Left colon (tissue), 2 donors: ENCODE data around the gene RAB40C. TPM values are rescaled to one million over a fixed set of nuclear protein-coding genes. Genes with fewer than 3 reads are reported as not detected.

Experiments used
- ATAC-seq: fragments of 200-7000 bp; cut with Tn5 transposase; one replicate; pipeline ENCODE4 v1.9.1; 2020; ENCODE audit warnings: mild to moderate bottlenecking, moderate library complexity
- DNase-seq, 2 donors: peaks; one replicate each; pipeline ENCODE4 v3.0.0-alpha.2; 2020
- intact Hi-C, 2 donors: fragments of 100-400 bp; cut with DNase I in 1 of 2; cut with micrococcal nuclease in 1 of 2; formaldehyde crosslinking; loops; one replicate each; pipeline versions ENCODE4 v1.11.2 to v1.14.0; 2022; cut with DNase I, micrococcal nuclease
- total RNA-seq, 2 donors: library from RNA; stranded (reverse); fragmentation: NEBNext Ultra II Directional; extraction: Animal tissue kit (Norgen Biotek cat#: 25700); gene quantifications; one replicate each; pipeline ENCODE4 v1.2.1, GENCODE V29; 2021
- donor health status: DM: no; HTN: no; CAD: no.
- donor health status: DM: yes; HTN: yes; CAD: no.

Gene RAB40C
- total RNA-seq, 2 donors from 2014 or later, result 38.2 to 43.4 TPM

DNA sequence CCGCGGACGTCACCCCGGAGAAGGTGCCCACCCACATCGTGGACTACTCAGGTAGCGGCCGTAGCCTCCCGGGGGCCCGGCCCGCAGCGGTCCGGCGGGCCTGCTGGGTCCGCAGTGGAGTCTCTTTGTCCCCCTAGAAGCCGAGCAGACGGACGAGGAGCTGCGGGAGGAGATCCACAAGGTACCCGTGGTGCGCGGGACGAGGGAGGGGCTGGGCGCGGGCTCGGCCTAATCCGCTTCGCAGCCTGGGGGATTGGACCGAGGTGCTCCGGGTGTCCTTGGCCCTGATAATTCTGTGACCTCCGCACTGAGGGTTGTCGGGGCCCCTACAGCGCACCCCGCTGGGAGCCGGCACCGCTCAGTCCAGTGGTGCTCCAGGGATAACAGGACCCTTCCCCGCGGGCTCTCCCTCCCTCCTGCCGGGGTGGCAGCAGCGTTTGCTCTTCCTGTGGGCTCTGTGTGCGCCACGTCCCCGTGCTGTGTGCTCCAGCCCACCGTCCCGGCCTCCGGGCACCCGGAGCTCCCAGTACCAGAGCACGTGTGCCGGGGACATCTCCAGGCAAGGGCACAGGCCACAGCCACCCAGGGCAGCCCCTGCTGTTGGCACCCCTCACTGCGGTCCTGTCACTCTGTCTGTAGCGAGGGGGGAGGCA, 78.8 kb downstream of the RAB40C start:
- intact Hi-C loops, result no loop called here
- ATAC-seq (peak; percentile 30), DNase-seq (no peak)

DNA sequence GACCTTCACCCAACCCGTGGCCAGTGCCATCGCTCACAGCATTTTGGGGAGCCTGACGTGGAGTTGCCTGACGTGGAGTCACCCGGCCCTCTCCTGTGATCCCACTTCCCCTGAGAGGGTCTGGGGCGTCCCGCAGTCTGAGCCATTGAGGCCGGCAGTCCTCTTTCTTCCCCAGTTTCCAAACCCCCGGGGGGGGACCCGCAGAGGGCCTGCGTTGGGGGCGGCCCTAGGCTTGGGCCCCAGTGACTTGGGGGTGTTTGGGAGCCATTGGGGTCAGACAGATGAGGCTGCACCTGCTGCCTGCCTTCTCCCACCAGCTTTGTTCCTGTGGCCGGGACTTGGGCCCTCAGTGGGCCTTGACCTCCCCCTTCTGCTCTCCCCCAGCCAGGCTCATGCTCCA, 79.8 kb downstream of the RAB40C start:
- intact Hi-C loops, result no loop called here
- no peak for ATAC-seq
- no peak for DNase-seq

DNA sequence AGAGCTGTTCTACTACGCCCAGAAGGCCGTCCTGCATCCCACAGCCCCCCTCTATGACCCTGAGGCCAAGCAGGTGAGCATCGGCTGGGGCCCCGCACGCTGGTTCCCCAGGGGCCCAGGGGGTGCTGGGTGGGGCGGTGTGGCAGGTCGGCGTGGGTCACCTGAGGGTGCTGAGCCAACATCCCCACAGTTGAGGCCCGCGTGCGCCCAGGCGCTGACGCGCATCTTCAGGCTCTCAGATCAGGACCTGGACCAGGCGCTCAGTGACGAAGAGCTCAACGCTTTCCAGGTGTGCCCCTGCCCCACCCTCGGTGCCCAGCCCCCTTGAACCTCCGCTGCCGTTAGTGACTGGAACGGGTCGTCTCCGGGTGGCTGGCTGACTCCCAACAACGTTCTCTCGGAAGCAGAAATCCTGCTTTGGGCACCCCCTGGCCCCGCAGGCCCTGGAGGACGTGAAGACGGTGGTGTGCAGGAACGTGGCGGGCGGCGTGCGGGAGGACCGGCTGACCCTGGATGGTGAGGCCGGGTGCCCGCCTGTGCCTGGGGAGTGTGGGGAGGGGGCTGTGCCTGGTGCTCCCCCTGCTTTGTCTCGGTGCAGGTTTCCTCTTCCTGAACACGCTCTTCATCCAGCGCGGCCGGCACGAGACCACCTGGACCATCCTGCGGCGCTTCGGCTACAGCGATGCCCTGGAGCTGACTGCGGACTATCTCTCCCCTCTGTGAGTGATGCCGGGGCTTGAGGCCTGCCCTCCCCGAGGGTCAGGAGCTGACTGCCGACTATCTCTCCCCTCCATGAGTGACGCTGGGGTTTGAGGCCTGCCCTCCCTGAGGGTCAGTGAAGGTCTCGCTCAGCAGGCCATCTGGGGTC, 80.9 kb downstream of the RAB40C start:
- ATAC-seq, result no peak
- intact Hi-C loops, result no loop called here
- no peak for DNase-seq

DNA sequence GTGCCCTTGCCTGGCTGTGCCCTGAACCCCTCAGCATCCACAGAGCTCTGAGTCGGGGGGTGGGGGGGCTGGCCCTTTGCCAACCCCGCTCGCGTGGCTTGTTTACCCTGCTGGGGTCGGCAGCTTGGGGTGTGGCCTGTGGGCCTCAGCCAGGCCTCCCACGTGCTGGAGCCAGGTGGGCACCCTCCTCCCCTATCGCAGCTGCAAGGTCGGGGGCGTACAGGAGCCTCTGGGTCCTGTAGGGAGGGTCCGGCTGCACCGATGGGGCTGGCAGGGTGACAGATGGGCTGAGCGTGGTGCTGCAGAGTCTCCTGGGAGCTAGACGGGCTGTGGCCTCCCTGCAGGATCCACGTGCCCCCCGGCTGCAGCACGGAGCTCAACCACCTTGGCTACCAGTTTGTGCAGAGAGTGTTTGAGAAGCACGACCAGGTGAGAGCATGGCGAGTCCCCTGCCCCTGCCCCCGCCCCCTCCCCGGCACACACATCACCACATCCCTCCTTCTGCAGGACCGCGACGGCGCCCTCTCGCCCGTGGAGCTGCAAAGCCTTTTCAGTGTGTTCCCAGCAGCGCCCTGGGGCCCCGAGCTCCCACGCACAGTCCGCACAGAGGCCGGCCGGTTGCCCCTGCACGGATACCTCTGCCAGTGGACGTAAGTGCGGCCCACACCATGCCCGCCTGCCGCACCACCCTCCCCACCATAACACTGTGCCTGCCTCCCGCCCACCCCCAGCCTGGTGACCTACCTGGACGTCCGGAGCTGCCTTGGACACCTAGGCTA, 81.7 kb downstream of the RAB40C start:
- ATAC-seq (no peak), DNase-seq (no peak)
- intact Hi-C loops, result no loop called here

DNA sequence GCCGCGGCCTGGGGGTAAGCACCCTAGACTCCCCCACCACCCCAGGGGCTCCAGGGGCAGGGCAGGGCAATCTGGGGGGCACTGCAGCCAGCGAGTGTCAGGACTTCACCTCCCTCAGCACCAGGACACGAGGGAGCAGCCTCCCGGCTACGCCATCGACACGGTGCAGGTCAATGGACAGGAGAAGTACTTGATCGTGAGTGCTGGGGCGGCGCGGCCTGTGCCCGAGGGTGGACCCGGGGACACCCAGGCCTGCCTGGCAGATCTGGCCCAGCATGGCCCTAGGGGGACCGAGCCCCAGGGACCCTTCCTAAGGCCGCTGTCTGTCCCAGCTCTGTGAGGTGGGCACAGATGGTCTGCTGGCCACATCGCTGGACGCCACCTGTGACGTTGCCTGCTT, 82.5 kb downstream of the RAB40C start:
- ATAC-seq, result no peak

DNA sequence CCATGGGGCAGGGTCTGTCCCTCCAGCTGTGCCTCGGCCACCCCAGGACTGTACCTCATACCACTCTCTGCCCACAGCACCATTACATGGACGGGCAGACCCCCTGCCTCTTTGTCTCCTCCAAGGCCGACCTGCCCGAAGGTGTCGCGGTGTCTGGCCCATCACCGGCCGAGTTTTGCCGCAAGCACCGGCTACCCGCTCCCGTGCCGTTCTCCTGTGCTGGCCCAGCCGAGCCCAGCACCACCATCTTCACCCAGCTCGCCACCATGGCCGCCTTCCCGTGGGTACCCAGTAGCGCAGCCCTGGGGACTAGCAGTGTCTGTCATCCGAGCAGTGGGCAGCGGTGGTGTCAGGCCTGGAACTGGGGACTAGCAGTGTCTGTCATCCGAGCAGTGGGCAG, 83.0 kb downstream of the RAB40C start:
- ATAC-seq, result no peak
- DNase-seq, result no peak
- intact Hi-C loops, result no loop called here

More for the DNA sequence above, 82.5 kb downstream of the RAB40C start:
- intact Hi-C loops, result no loop called here
- no peak for DNase-seq

DNA sequence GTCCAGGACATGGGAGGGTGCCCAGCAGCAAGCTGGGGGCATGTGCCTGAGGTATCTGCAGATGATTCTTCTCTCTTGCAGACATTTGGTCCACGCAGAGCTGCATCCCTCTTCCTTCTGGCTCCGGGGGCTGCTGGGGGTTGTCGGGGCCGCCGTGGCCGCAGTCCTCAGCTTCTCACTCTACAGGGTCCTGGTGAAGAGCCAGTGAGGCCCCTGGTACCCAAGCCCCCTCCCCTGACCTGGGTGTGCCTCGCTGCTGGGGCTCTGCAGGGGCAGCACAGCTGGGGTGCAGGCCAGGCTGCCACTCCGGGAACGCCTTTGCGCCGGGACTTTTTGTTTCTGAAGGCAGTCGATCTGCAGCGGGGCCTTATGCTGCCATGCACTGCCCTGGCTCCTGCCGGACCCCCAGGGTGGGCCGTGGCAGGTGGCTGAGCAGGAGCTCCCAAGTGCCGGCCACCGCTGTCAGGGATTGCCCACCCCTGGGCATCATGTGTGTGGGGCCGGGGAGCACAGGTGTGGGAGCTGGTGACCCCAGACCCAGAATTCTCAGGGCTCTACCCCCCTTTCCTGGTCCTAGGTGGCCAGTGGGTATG, 83.6 kb downstream of the RAB40C start:
- DNase-seq (no peak), ATAC-seq (no peak)

DNA sequence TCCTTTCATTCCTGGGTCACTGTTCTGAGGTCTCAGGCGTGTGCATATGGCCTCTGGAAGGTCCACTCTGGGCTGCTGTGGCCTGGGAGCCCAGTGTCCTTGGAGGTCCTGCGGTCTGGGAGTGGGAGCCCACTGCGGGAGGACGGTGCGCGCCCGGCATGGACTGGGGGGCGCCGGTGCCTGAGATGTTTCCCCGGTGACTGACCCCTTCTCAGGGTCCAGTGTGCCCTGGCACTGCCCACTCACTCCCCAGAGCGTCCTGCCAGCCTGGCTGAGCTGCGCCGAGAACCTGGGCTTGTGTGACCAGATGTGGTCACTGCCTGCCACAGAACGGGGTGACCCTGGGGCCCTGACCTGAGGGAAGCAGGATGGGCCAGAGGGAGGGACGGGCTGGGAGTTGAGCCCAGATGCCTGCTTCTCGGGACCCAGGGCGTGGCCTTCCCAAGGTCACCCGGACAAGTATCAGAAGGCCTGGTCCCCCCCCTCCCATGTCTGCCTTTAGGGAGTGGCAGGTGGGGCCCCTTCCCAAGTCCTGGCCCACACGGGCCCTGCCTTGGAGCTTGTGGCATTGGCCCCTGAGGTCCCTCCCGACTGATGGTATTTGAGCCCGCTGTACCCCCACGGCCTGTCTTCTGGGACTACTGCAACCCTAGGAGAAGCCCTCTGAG, 84.5 kb downstream of the RAB40C start:
- ATAC-seq (no peak), DNase-seq (no peak)
- intact Hi-C loops, result no loop called here

More for the DNA sequence above, 83.6 kb downstream of the RAB40C start:
- intact Hi-C loops, result no loop called here

DNA sequence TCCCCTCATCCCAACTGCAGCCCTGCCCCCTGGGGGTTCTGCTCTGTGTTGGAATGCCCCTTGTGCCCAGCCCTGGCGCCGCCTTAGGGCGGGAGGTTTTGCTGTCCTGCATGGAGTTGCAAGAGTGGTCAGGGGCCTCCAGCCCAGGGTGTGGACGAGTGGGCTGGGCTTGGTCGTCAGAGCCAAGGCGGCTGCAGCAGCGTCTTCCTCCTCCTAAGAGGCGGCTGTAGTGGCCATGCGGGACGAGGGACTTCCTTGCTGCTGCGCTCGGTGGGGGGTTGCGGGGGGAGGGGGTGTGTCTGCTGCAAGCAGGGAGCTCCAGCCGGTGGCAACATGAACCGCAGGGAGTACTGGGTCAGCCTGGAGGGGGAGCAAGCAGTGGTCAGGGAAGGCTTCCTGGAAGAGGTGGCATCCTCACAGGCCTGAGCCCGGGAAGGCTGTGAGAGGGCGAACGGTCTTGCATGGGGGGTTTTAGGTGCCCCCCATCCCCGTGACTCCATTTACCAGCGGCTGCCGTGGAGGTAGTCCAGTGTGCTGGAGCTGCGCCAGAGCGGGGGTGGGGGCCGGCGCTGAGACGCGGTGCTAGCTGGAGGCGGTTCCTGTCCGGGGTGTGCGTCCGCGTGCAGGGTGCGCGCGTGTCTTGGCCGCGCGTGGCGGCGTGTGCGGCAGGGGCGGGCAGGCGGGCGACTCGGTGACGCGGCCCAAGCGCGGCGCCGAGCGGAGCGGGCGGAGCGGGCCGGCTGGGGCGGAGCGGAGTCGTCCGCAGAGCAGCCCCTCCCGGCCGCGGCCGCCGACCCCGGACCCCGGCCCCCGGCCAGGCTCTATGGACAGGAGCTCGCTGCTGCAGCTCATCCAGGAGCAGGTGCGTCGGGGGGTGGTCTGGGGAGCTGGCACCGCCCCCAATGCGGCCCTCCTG, 85.4 kb downstream of the RAB40C start, which contains the start of gene RHBDL1:
Gene RHBDL1, plus strand, starts transcription at position 704 of the 916 bp plus-strand sequence. Its CDS starts 120 bp downstream, at position 824.
- peak; percentile 13 for ATAC-seq
- DNase-seq, result peak in 1 of 2 donors; percentile 63
- intact Hi-C loops, result no loop called here

DNA sequence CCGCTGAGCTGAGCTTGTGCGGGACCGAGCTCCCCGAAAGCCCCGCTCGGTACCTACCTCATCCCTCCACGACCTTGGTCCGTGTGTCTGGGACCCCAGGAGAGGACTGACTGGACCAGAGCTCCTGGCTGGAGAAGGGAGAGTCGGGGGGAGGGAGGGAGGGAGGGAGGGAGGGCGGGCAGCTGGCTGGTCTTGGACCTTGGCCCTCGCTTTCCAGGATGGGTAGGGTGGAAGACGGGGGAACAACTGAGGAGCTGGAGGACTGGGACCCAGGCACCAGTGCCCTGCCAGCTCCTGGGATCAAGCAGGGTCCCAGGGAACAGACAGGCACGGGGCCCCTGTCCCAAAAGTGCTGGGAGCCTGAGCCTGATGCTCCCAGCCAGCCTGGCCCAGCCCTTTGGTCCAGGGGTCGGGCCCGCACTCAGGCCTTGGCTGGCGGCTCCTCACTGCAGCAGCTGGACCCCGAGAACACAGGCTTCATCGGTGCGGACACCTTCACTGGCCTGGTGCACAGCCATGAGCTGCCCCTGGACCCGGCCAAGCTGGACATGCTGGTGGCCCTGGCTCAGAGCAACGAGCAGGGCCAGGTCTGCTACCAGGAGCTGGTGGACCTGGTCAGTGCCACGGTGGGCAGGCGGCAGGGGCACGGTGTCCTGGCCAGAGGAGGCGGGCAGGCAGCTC, 86.2 kb downstream of the RAB40C start:
- ATAC-seq, result peak; percentile 17
- intact Hi-C loops, result no loop called here
- DNase-seq, result no peak

DNA sequence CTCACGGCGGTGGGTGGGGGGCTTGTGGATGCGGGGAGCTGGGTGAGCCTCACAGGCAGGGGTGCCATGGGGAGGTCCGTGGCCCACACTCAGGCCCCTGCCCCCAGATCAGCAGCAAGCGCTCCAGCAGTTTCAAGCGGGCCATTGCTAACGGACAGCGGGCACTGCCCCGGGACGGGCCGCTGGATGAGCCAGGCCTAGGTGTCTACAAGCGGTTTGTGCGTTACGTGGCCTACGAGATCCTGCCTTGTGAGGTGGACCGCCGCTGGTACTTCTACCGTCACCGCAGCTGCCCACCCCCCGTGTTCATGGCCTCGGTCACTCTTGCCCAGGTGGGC, 86.7 kb downstream of the RAB40C start:
- intact Hi-C loops, result no loop called here
- ATAC-seq (no peak), DNase-seq (no peak)

DNA sequence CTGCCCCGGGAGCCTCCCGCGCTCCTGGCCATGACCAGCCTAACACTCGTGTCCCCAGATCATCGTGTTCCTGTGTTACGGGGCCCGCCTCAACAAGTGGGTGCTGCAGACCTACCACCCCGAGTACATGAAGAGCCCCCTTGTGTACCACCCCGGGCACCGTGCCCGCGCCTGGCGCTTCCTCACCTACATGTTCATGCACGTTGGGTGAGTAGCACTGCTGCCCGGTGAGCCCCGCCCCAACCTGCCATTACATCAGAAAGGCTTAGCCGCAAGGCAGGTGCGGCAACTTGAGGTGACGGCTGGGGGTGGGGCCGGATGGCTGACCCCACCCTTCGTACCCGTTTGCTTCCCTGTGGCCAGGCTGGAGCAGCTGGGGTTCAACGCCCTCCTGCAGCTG, 87.0 kb downstream of the RAB40C start:
- intact Hi-C loops, result no loop called here
- ATAC-seq, result peak; percentile 65
- peak; percentile 92 to 94 for DNase-seq

DNA sequence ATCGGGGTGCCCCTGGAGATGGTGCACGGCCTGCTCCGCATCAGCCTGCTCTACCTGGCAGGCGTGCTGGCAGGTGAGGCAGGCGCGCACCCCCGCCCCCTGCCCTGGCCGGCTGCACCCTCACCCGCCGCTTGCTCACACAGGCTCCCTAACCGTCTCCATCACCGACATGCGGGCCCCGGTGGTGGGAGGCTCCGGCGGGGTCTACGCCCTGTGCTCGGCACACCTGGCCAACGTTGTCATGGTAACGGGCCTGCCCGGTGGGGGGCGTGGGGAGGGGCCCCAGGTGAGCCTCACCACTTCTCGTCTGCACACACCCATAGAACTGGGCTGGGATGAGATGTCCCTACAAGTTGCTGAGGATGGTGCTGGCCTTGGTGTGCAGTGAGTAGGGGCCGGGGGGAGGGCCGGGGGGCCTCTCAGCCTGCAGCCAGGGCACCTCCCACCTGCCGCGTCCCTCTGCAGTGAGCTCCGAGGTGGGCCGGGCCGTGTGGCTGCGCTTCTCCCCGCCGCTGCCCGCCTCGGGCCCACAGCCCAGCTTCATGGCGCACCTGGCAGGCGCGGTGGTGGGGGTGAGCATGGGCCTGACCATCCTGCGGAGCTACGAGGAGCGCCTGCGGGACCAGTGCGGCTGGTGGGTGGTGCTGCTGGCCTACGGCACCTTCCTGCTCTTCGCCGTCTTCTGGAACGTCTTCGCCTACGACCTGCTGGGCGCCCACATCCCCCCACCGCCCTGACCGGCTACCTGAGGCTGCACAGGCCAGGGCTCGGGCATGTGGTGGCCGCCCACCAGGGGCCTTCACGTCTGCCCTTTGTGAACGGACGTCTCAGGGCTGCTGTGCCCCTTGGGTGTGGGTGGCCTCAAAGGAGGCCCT, 87.7 kb downstream of the RAB40C start:
- ATAC-seq (no peak), DNase-seq (no peak)
- intact Hi-C loops, result no loop called here

DNA sequence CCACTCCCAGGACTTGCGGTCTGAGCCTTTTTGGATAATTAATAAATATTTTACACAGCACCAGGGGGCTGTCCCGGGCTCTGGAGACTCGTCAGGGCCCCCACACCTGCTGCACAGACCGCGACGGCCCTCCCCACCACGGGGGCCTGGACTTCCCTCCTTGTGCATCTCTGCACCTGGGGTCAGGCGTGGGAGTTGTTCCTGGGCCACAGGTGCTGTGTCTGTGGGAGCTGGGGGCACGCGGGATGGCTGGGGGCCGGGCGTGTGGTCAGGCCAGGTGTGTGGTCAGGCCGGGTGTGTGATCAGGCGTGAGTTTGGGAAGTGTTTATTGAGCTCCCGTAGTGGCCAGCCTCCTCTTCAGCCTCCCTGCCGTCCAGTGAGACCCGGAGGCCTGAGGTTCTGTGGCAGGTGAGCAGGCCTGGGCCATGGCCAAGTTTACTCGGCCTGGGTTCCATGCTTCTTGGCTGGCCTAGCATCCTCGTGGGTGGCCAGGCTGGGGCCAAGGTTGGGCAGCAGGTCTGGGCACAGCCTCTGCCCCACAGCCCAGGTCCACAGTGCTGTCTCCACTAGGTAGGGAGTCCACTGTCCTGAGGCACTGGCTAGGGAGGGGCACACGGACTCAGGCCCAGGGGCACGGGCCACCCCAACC, 88.5 kb downstream of the RAB40C start:
- intact Hi-C loops, result no loop called here
- ATAC-seq (no peak), DNase-seq (no peak)
